SK-MEL-5 (cell line): ENCODE data around the gene UQCRHL. TPM values are rescaled to one million over a fixed set of nuclear protein-coding genes. Genes with fewer than 3 reads are reported as not detected.

ENCODE experiments used
- DNase-seq: peaks from one replicate; pipeline ENCODE4 v3.0.0-alpha.2; 2016; ENCODE audit warnings: low read depth, low spot score
- in situ Hi-C: cut with HindIII; loops from 2 replicates; pipeline ENCODE4 v1.10.0; 2016; ENCODE audit warnings: low sequenced_read_pairs, high pct_unique_total_duplicates, low pct_unique_long_range_greater_than_20kb
- total RNA-seq: library from RNA; depleted of rRNA; stranded (reverse); fragments of >200 nt; shearing (Covaris generic); gene quantifications from 2 replicates; pipeline ENCODE4 v1.2.3, GENCODE V29; 2014; rRNA removed

Gene UQCRHL
- total RNA-seq, 1 experiment from 2014 or later, result 8.3 TPM

GRCh38 chr1:15767941-15768340 lies 39.5 kb downstream of the UQCRHL start:
- DNase-seq, result no peak
- in situ Hi-C loops, result no loop called here

- no peak for DNase-seq
- in situ Hi-C loops, result no loop called here
These were observed 41.8 kb downstream of the UQCRHL start for GRCh38 chr1:15765495-15766194.

GRCh38 chr1:15764890-15765289 lies 42.6 kb downstream of the UQCRHL start:
- DNase-seq, result no peak
- in situ Hi-C loops, result no loop called here

- no peak for DNase-seq
- in situ Hi-C loops, result no loop called here
These were observed 43.1 kb downstream of the UQCRHL start for GRCh38 chr1:15764269-15764764.

- in situ Hi-C loops, result no loop called here
- DNase-seq, result peak; percentile 19
These were observed 44.9 kb downstream of the UQCRHL start for GRCh38 chr1:15762546-15762945.

GRCh38 chr1:15761366-15762128 lies 45.9 kb downstream of the UQCRHL start:
- no peak for DNase-seq
- in situ Hi-C loops, result no loop called here

GRCh38 chr1:15760520-15761211 lies 46.8 kb downstream of the UQCRHL start:
- in situ Hi-C loops, result no loop called here
- peak; percentile 16 for DNase-seq

- in situ Hi-C loops, result no loop called here
- DNase-seq, result no peak
These were observed 48.3 kb downstream of the UQCRHL start for GRCh38 chr1:15758953-15759661.

GRCh38 chr1:15758343-15758931 lies 49.0 kb downstream of the UQCRHL start, which contains the start of gene FBLIM1:
Gene FBLIM1, plus strand, starts transcription at chr1:15758795. Its CDS starts 6,189 bp downstream, at chr1:15764984.
- DNase-seq, result no peak
- in situ Hi-C loops, result no loop called here

- no peak for DNase-seq
- in situ Hi-C loops, result no loop called here
These were observed 49.7 kb downstream of the UQCRHL start for GRCh38 chr1:15757575-15758342.

Other genes starting within 250 kb of the UQCRHL start
- 0.05 TPM in 1 of 2 replicates, not detected in the other for gene AGMAT, start 222.6 kb downstream of the UQCRHL start, total RNA-seq
- gene DDI2, start 190.2 kb downstream of the UQCRHL start, total RNA-seq, result 18.6 and 18.8 TPM in 2 replicates
- gene PLEKHM2, start 123.3 kb downstream of the UQCRHL start, total RNA-seq, result 37.6 TPM in 2 replicates
- 0.40 and 1.3 TPM in 2 replicates for gene SLC25A34, start 71.4 kb downstream of the UQCRHL start, total RNA-seq
- not detected in 2 replicates for gene TMEM82, start 65.2 kb downstream of the UQCRHL start, total RNA-seq
- 0.77 and 1.0 TPM in 2 replicates for gene FBLIM1, start 48.9 kb downstream of the UQCRHL start, total RNA-seq
- 10.1 and 11.5 TPM in 2 replicates for gene SPEN, start 40.1 kb upstream of the UQCRHL start, total RNA-seq
- gene ZBTB17, start 168.5 kb upstream of the UQCRHL start, total RNA-seq, result 30.6 and 35.5 TPM in 2 replicates
- gene SRARP, start 196.6 kb upstream of the UQCRHL start, total RNA-seq, result not detected in 2 replicates
- 0.66 TPM in 1 of 2 replicates, not detected in the other for gene HSPB7, start 210.4 kb upstream of the UQCRHL start, total RNA-seq
- not detected in 2 replicates for gene CLCNKA, start 214.4 kb upstream of the UQCRHL start, total RNA-seq
- 0.05 TPM in 1 of 2 replicates, not detected in the other for gene CLCNKB, start 236.1 kb upstream of the UQCRHL start, total RNA-seq